GM19035 (cell line): Measurements from ENCODE around the gene MSANTD4.
A peak's percentile ranks its signal among the peaks of the same experiment; 100 is the strongest.
"Not testable (repeated sequence)": the region's sequence is repeated elsewhere in the genome, so short reads cannot be mapped to it uniquely, and the experiment has no call there.

Experiments used
- ATAC-seq: cut with Tn5 transposase; IDR thresholded peaks from one replicate; pipeline ENCODE4 v1.9.1; 2021; ENCODE audit not compliant: unreplicated experiment

Gene MSANTD4

DNA sequence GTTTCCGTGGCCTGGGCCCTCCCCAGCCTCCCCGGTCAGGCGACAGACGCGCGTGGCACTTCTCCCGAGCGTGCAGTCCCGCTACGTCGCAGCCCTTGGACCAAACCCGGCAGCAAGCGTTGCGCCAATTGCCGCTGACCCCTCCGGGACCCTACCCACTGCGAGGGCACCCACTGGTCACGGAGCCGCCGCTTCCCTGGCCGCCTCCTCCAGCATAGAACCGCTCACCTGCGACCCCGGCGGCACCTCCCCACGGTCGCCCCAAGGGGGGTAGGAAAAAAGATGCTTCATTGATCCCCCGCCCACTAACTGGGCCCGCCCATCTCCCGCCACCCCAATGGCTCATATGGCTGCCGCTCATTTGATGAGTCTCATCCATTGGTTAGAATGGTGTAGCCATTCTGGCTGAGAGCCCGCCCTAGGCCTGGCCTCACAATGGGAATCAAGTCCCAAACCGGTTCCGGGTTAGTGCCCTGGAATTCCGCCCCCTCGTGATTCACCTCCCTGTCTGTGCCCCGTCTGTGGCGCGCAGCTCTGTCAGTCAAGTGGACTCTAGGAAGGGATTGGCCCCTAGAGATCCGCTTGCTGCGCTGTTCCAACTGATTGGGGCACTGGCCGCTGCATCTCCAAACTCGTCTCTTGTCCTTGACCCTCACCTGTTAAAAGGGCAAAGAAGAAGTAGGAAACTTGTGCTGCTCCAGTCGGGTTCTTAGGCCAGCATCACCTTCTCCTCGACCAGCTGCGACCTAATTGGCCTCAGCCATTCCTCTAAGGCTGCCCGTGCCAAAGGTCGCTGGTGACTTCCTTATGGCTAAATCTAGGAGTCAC is at the start of gene MSANTD4:
Gene MSANTD4 (minus strand): TSS at position 274 of the 828 bp plus-strand sequence. CDS start 11,323 bp downstream, outside the sequence.
- ATAC-seq: peak; percentile 98

DNA sequence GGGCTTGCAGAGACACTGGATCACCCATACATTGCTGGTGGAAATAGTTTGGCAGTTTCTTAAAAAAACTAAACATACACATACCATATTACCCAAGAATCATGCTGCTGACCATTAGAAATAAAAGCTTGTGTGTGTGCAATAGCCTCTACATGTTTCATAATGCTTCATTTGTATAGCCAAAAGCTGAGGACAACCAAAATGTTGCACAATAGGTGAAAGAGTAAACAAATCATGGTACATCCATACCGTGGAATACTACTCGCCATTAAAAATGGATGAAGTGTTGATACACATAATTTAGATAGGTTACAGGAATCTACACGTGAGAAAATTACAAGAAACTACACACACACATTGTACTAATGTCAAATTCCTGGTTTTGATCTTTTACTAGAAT is 48.6 kb upstream of the MSANTD4 start:
- ATAC-seq: no peak

DNA sequence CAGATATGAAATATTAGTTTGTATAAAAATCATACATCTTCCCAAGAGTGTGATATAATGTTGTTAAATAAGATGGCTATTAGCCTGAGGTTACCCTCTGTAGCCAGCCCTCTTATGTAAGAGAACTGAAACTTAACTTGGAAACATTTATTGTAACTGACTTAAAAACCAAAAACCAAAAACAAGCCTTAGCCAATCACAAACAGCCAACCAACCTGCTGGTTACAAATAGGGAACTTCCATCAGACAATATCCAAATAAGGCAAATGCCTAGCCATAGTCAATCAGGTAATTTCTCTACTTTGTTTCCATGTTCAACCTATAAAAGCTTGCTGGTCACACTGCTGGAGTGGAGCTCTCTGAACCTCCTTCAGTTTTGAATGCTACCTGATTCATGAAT is 41.0 kb upstream of the MSANTD4 start:
- ATAC-seq: no peak

DNA sequence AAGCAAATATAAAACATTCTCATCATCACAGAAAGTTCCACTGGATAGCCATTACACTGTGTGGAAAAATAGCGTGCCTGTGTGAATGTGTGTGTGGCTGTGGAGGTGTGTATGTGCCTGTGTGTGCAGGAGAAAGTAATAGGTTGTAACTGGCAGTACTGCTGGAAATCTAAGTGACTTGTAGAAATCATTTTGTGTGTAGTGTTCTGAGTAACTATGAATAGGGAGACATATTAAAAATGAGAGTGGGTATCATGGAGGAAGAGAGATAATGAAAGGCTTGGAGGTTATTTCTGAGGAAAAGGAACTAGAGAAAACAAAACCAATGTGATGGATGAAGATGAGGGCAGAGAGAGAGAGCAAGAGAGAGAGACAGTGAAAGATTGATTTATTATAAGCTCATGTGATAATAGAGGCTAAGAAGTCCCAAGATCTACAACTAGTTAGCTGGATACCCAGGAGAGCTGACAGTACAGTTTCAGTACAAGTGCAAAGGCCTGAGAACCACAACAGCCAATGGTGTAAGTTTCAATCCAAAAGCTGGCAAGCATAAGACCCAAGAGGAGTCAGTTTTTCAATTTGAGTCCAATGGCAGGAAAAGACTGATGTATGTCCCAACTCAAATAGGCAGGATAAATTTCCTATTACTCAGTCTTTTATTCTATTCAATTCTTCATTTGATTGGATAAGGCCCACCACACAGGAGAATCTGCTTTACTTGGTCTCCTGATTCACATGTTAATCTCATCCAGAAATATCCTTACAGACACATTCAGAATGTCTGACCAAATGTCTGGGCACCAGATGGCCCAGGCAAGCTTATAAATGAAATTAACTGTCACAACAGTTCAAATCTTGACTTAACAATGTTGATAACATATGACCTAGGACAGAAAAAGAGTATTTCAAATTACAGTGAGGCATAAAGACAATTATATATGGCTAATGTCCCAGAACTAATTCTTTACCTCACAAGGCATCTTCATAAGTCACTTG is 40.2 kb upstream of the MSANTD4 start:
- ATAC-seq: peak; percentile 47

DNA sequence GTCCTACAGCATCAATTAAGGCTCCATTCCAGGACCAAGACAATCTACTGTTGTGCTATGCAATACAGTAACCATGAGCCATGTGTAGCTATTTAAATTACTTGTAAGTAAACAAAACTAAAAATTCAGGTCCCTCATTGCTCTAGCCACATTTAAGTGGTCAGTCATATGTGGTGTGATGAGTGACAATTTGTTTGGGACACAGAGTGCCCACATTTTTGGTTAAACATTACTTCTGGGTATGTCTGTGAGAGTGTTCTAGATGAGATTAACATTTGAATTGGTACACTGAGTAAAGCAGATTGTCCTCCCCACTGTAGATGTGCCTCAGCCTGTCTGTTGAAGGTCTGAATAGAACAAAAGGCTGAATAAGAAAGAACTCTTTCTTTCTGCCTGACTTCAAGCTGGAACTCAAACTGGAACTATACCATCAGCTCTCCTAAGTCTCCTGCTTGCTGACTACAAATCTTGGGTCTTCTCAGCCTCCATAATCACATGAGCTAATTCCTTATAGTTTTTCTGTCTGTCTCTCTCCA is 39.3 kb upstream of the MSANTD4 start:
- no peak for ATAC-seq

DNA sequence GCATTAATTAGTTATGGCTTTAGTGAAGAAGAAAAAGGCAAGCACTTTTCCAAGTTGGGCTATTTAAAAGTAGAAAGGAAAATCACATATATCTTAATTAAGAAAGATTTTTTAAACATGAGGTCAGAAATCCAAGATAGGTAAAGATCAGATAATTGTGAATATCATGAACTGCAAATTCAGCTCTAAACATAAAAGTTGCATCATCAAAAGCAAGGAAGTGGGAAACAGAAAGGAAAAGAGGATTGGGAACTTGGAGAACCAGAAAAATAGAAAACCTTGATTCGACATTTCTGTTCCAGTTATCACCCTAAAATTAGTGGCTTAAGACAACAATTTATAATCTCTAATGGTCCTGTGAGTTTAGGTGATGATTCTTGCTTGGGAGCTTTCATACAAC is 37.6 kb upstream of the MSANTD4 start:
- no peak for ATAC-seq

DNA sequence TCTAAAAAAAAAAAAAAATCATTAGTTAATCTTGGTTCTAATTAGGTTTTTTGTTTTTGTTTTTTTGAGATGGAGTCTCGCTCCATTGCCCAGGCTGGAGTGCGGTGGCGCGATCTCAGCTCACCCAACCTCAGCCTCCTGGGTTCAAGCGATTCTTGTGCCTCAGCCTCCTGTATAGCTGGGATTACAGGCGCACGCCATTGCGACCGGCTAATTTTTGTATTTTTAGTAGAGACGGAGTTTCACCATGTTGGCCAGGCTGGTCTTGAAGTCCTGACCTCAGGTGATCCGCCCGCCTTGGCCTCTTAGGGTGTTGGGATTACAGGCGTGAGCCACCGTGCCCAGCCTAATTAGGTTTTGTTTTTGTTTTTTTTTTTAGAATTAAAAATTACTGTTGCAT is 36.3 kb upstream of the MSANTD4 start:
- not testable (repeated sequence) for ATAC-seq

DNA sequence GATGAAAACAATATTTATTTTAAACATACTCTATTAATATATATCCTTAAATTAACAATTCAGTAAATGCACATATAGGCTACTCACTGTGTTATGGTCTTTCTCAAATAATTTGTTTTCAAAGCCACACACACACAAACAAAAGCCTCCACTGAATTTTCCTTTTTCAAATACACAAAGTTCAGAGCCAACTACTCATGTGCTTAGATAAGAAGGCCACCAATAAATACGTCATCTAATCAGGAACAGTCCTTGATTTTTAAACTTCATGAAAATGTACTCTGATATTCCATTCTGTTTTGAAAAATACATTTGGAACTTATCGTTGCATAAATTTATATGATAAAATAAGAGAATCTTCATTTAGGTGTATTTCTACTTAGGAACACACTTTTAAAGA is 29.1 kb upstream of the MSANTD4 start:
- ATAC-seq: no peak

DNA sequence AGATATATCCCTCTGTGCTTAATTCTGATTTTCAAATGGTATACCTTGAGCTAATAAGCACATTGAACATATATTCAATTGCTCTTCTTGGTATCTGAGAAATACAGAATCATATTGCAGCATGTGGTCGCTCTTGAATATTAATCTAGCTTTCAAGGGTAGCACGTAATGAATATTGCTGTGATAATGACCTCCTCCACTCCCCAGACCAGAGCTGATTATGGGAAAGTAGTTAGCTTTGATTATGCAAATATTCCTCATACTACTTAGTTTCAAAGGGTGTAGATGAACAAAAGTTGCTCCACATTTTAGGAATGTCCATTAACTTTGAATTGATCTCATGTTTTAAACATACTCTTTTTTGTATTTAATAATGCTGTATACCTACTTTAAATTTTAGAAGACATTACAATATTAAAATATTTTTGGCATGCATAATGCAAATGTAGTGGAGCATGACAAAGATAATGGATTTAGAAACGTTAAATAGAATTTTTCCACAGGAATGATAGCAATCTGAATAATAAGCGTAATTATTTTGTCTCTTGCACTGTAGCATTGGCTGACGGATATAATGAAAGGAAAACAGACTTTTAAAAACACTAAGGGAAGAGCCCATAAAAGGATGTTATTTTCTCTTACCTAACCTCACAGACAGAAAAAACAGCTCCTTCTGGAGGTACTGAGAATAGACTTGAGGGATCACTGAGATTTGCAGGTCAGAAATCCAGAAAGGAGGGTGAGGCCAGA is 27.9 kb upstream of the MSANTD4 start:
- no peak for ATAC-seq

DNA sequence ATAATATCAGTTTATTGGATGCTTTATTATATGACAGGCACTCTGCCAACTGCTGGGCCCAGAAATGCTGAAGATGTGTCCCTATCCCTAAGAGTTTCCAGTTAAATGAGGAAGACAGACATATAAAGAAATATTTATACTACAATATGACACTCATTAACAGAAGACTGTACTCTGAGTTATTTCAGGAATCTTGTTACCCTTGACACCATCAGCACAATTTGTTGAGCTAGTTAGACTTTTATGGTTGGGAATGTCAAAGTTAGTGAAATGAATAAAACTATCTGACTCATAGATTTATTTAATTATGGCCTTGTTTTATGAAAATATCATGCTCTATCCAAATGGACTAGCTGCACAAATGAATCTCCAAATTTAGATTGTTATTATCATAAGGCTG is 25.6 kb upstream of the MSANTD4 start:
- no peak for ATAC-seq

DNA sequence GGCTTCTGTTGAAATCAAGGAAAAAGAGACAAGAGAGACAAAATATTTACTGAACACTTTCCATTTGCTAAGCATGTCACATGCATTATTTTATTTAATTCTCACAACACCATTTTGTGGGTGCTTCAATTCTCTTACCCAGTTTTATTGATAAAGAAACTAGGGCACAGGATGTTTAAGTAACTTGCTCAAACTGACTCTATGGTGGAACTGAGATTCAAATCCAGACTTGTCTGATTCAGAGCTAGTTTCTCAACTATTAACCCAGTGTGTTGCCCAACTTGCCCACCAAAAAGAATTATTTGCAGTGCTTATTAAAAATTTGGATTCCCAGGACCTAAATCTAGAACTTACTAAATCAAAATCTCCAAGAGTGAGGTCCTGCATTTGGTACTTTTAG is 21.5 kb upstream of the MSANTD4 start:
- ATAC-seq: no peak

DNA sequence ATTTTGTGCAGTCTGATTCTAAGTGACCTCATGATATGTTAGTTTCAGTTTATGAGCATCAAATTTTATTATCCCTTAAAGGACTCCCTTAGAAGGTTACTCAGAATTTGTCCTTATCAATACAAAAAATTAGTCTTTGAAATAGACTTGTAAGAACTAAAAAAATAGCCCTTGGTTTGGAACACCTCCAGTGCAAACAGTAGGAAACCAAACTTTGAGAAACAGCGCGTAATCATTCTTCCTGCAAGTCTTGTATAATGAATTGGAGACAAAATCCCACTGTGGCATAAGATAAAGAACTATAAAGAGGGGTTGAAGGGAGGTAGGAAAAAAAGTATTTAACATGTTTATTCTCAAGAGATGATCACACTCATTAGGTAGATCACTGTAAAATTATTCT is 10.8 kb upstream of the MSANTD4 start:
- ATAC-seq: no peak

DNA sequence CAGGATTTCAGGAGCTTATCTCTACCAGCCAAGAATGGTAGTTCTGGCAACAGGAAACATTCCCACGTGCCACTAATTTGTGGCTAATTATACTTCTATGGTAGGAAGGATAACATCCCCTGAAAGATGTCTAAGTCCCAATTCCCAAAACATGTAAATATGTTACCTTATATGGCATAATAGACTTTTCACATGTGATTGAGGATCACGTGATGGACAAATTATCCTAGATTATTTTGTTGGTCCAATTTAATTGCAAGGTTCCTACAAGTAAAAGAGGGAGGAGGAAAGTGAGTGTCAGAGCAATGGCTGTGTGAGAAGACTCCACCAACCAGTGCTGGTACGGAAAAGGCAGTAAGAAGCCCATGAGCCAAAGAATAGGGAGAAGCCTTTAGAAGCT is 9.9 kb upstream of the MSANTD4 start:
- no peak for ATAC-seq

DNA sequence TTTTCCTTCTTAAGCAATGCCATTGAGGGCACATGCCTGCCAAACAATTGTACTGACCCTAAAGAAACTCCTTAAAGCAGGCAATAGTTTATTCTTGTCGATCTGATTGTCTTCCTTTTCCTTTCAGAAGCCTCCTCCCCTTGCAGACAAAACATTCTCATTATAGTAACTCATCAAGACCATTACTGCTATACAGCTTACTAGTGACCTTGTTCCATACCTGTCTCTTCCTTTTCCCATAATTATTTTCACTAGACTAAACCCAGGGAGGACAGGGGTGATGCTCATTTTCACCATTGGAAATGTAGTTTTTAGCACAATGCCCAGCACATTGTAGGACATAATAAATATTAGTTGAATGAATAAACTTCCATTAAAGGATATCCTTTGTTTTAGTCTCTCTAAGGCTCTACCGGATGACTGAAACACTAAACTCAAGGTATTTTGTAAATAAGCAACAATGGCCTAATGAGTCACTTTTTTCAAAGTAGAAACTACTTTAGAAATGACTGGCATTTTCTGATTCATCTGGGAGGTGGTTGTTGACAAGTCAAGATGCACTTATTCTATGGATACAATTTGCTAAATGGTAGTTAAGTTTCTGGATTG is 9.3 kb upstream of the MSANTD4 start:
- no peak for ATAC-seq

DNA sequence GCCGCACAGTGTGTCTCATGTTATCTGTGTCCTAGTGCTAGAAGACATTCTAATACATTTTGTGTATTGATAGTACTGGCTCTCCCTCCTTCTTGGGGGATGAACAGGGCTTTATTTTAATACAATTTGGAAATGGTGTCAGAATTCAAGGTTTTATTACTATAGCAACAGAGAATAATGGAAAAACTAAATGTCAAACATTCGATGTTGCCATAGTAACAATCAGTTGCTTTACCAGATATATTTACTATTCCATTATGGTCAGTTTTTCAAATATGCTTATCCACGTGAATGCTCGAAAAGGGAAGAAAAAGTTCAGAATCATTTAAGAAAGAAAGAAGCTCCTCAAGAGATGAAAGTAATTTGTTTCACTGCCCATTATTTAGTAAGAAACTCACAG is 8.6 kb upstream of the MSANTD4 start:
- ATAC-seq: no peak

DNA sequence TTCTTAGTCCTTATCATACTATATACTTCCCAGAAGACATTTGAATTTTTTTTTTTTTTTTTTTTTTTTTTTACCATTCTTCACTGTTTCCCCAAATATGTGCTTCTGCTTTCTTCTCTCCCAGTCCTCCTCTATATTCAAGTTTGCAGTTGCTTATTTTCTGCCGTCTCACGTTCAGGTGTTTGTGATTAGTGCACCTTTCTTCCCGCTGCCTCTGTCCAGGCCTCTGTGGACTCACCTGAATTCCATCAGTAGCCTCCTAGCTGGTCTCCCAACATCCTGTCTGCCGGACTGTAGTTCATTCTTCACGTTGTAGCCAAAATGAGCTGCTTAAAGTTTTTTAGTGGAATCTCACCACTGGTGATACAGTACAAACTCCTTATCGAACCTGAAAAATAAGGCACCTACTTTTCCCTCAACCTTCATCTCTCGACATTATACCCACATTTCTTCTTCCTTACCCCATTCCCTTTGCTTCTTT is 795 bp upstream of the MSANTD4 start:
- no peak for ATAC-seq

DNA sequence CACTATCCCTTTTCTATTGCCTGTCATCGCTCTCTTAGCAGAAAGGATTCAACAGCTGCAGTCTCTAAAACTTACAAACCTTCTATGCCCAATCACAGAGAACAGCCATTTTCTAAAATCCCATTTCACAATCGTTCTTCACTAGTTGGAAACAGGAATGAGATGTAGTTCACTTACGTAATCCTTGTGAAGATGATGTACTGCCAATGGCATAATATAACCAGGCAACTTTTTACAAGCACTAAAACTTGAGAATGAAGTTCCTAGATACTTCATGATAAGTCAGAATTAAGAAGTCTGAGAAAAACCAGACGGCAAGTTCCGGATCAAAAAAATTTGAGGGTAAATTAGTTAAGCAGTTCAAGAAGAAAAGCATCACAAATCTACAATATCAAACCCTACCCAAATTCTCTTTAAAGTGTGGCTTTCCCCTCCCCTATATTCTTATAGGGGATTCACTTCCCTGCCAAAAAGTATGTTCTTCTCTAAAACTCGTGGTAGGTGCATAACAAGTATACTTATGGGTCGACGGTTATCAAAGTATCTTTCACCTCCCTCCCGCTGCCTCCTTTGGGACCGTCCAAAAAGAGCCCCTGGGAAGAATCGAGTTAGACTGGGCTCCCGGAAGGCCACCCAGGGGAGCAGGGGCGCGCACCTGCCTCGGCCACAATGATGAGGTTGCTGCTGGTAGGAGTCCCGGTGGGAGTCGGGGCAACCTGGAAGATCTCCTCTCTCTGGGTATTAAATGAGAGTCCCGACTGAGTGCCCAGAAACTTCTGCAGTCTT is 666 bp downstream of the MSANTD4 start:
- ATAC-seq: peak; percentile 23

DNA sequence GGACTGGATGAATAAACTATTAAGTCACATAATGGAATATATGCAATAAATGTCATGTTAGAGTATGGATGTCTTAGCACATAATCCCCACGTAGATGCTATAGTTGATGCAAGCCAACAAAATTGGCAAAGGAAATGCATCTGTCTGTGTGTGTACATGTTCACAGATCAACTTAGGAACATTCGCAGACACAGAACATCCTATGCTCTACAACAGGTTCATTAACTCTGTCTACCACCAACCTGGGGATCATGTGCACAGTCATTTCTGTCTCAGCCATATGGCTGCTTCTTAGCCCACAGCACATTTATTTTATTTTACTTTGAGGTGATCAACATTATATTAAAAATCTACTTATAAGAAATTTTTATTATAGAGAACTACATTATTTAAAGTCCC is 4.9 kb downstream of the MSANTD4 start:
- ATAC-seq: no peak

DNA sequence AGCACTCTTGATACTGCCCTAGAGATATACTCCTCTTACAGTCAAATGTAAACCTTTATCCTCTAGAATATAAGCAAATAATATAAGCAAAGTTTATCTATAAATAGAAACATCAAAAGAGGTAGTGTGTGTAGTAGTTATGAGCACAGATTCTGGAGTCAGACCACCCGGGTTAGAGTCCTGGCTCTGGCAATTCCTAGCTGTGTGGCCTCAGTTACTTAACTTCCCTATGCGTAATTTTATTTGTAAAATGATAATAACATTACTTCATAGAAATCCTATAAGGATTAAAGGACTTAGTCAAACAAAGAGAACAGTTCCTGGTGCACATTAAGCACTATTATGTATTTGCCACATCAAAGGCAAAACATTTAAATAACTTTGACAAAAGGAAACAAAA is 7.0 kb downstream of the MSANTD4 start:
- ATAC-seq: no peak

DNA sequence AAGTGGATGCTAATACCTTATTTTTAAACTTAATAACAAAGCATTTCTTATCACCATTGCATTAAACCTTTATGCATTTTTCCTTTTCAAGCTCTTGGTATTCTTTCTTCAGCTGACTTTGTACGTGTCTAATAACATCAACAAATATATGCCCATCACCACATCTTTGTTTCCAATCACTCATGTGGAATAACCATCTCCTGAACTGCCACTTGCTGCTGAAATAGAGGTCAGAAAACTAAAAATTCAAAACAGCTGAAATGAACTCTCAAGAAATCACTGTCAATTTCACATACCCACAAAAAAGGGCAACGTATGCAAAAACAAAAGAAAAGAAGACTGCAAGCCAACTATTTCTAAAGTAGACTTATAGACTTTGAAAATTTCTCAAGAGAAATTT is 7.4 kb downstream of the MSANTD4 start:
- no peak for ATAC-seq
